Endothelial cell of umbilical vein (primary cell): ENCODE results near the gene MAP2K5. TPM values are rescaled to one million over a fixed set of nuclear protein-coding genes. Genes with fewer than 3 reads are reported as not detected.

Experiments
- BruUV-seq: library from RNA; stranded (reverse); fragments of 400-500 nt; replicated peaks from 2 replicates; lab custom pipeline; 2021; lab: Mats Ljungman, UMichigan
- CTCF ChIA-PET: fragments of 300-600, 350-600 bp; sonication (Branson Sonifier 250); formaldehyde crosslinking; loops from one replicate; lab custom pipeline; 2021; ENCODE audit warnings: antibody characterized with exemption, inconsistent platforms; lab: Charles Lee
- POLR2A ChIA-PET: fragments of 300-600, 350-600 bp; sonication (Branson Sonifier 250); formaldehyde crosslinking; loops from one replicate; lab custom pipeline; 2021; ENCODE audit warnings: antibody characterized with exemption, inconsistent platforms; lab: Charles Lee
- DNase-seq: peaks from one replicate; pipeline ENCODE4 v3.0.0-alpha.2; 2011; ENCODE audit warnings: low read depth, low spot score
- FAIRE-seq: peaks from 2 replicates; lab custom pipeline; 2011; peaks lifted over from hg19 to GRCh38; lab: Jason Lieb, UNC
- H2AFZ ChIP-seq: 2 replicates; pipeline ENCODE4 v1.6.0; 2012; ENCODE audit warnings: low read depth, low read length, control low read depth, inconsistent platforms
- H3K27ac ChIP-seq: 2 replicates; pipeline ENCODE4 v1.5.1; 2011; ENCODE audit warnings: low read depth, mild to moderate bottlenecking, control low read depth, low read length, moderate library complexity; ENCODE audit not compliant: insufficient read depth
- H3K27me3 ChIP-seq, 2 experiments: 2 replicates each; pipeline versions ENCODE4 v1.6.0 to v1.6.1; 2011; ENCODE audit warnings: low read length in 2 of 2, mixed read lengths in 1 of 2; ENCODE audit not compliant: control insufficient read depth in 2 of 2, insufficient read depth in 2 of 2
- H3K36me3 ChIP-seq, 2 experiments: 2 replicates in 1 of 2; 3 replicates in 1 of 2; pipeline ENCODE4 v1.5.1; 2011; ENCODE audit warnings: low read length in 2 of 2, mild to moderate bottlenecking in 1 of 2, moderate library complexity in 1 of 2; ENCODE audit not compliant: control insufficient read depth in 2 of 2, insufficient read depth in 2 of 2; ENCODE audit errors: extremely low read depth in 1 of 2
- H3K4me1 ChIP-seq: 3 replicates; pipeline ENCODE4 v1.5.1; 2011; ENCODE audit warnings: mild to moderate bottlenecking, low read length; ENCODE audit not compliant: control insufficient read depth, insufficient read depth; ENCODE audit errors: extremely low read depth
- H3K4me2 ChIP-seq: 2 replicates; pipeline ENCODE4 v1.6.1; 2011; ENCODE audit warnings: low read length, control low read depth, mixed read lengths; ENCODE audit not compliant: insufficient read depth
- H3K4me3 ChIP-seq, 3 experiments: fragments of 200-600 bp in 1 of 3; sonication (generic), shearing (Covaris generic) in 1 of 3; replicated peaks in 1 of 3; 2 replicates each; pipeline ENCODE4 v1.5.1; 2011 to 2016; ENCODE audit warnings: control low read depth in 3 of 3, low read length in 3 of 3, mild to moderate bottlenecking in 2 of 3, inconsistent platforms in 1 of 3, low read depth in 1 of 3, moderate library complexity in 1 of 3; ENCODE audit not compliant: insufficient read depth in 1 of 3
- H3K79me2 ChIP-seq: 2 replicates; pipeline ENCODE4 v1.6.0; 2012; ENCODE audit warnings: low read length, inconsistent platforms; ENCODE audit not compliant: control insufficient read depth, insufficient read depth
- H3K9ac ChIP-seq: replicated peaks from 2 replicates; pipeline ENCODE3; 2011; ENCODE audit warnings: low read length, control low read depth; ENCODE audit not compliant: insufficient read depth; ENCODE audit errors: extremely low read depth
- H3K9me1 ChIP-seq: replicated peaks from 3 replicates; pipeline ENCODE4 v1.6.0; 2011; ENCODE audit warnings: mild to moderate bottlenecking, low read length; ENCODE audit not compliant: control insufficient read depth, insufficient read depth; ENCODE audit errors: extremely low read depth
- H3K9me3 ChIP-seq: replicated peaks from 2 replicates; pipeline ENCODE4 v1.5.1; 2012; ENCODE audit warnings: low read length, inconsistent platforms; ENCODE audit not compliant: control insufficient read depth, insufficient read depth
- H4K20me1 ChIP-seq: replicated peaks from 2 replicates; pipeline ENCODE3; 2011; ENCODE audit warnings: mild to moderate bottlenecking, low read length; ENCODE audit not compliant: control insufficient read depth, insufficient read depth; ENCODE audit errors: extremely low read depth
- CTCF ChIP-seq, 2 donors: IDR thresholded peaks; 1 replicate in 1 of 2; 2 replicates in 1 of 2; pipeline ENCODE4 v1.5.1; 2011; ENCODE audit warnings: low read length in 2 of 2, mild to moderate bottlenecking in 2 of 2, moderate library complexity in 2 of 2, control low read depth in 1 of 2, inconsistent platforms in 1 of 2, low read depth in 1 of 2; ENCODE audit not compliant: insufficient read depth in 1 of 2; ENCODE audit errors: extremely low read depth in 1 of 2
- EZH2 ChIP-seq: IDR thresholded peaks from 2 replicates; pipeline ENCODE4 v1.6.1; 2012; ENCODE audit warnings: borderline replicate concordance, low read depth, mild to moderate bottlenecking, moderate library complexity, low read length, inconsistent platforms; ENCODE audit not compliant: severe bottlenecking
- FOS ChIP-seq: IDR thresholded peaks from 2 replicates; pipeline ENCODE4 v1.6.1; 2011; ENCODE audit warnings: mild to moderate bottlenecking, low read length, moderate library complexity, borderline replicate concordance; ENCODE audit not compliant: insufficient read depth
- GATA2 ChIP-seq: IDR thresholded peaks from 2 replicates; pipeline ENCODE4 v1.7.0; 2011; ENCODE audit warnings: low read depth, mild to moderate bottlenecking, moderate library complexity, mixed read lengths, low read length; ENCODE audit not compliant: insufficient read length, insufficient read depth
- JUN ChIP-seq: IDR thresholded peaks from 2 replicates; pipeline ENCODE4 v1.6.1; 2011; ENCODE audit warnings: borderline replicate concordance, low read depth; ENCODE audit not compliant: insufficient read length, insufficient read depth
- MYC ChIP-seq: IDR thresholded peaks from one replicate; pipeline ENCODE4 v1.6.1; 2011; ENCODE audit warnings: mild to moderate bottlenecking, low read depth, low read length
- POLR2A ChIP-seq: IDR thresholded peaks from 2 replicates; pipeline ENCODE4 v1.6.1; 2012; ENCODE audit warnings: low read depth, mild to moderate bottlenecking, control low read depth, low read length
- POLR2AphosphoS5 ChIP-seq: IDR thresholded peaks from 2 replicates; pipeline ENCODE4 v1.6.1; 2012; ENCODE audit warnings: low read depth, mild to moderate bottlenecking, control low read depth, low read length, moderate library complexity; ENCODE audit not compliant: insufficient read depth
- dilution Hi-C: fragments of 300-500 bp; cut with MboI; formaldehyde crosslinking; loops from one replicate; pipeline ENCODE4 v1.15.0; 2019; ENCODE audit warnings: low sequenced_read_pairs; ENCODE audit not compliant: extremely low pct_ligation_motif_present
- intact Hi-C: fragments of 100-400 bp; cut with micrococcal nuclease; formaldehyde crosslinking; loops from one replicate; pipeline ENCODE4 v1.10.0; 2022
- polyA plus RNA-seq, 4 experiments: library from polyadenylated mRNA; depleted of rRNA in 3 of 4; stranded (reverse) in 3 of 4; unstranded in 1 of 4; fragments of >200 nt; gene quantifications; 2 replicates each; pipeline versions ENCODE4 v1.2.1 to v1.2.3, GENCODE V29; 2011 to 2012; ENCODE audit warnings: missing spikeins in 1 of 4
- total RNA-seq: library from RNA; stranded (reverse); gene quantifications from 2 replicates; pipeline ENCODE4 v1.2.3, GENCODE V29; 2021
- TF ChIP-seq, protein P1 (sequence below): IDR thresholded peaks from 2 replicates; pipeline ENCODE4 v1.6.1; 2011; ENCODE audit not compliant: insufficient read depth, insufficient read length

The MAP2K5 gene
- total and polyA plus RNA-seq, 2 donors (not counting 3 experiments of a cell fraction or from before 2014, with no cell fraction given), result 4.9 to 24.7 TPM

- Histone ChIP-seq H3K9me1 (no peaks in the 10 kb centered on the region), H3K36me3 (no peaks in the 10 kb centered on the region), H3K4me1 (no peaks in the 10 kb centered on the region), H3K79me2 (no peaks in the 10 kb centered on the region), H3K9me3 (no peaks in the 10 kb centered on the region), H4K20me1 (no peaks in the 10 kb centered on the region), H3K4me2 (no peak overlapping the region), H3K27ac (no peak overlapping the region), H3K4me3 (no peak overlapping the region), H3K9ac (no peak overlapping the region), H3K27me3 (peaks cover 6 to 11% of the 10 kb centered on the region in 2 experiments), H2AFZ (no peak overlapping the region)
- dilution Hi-C loops (no loop called here), intact Hi-C loops (no loop called here)
- DNase-seq, result no peak
- ChIA-PET CTCF (interaction anchor here (2.2 kb wide), 1 partner anchor 23 kb away, joined by 7 read pairs; no protein-coding TSS in a partner anchor), POLR2A (no interaction called here)
- no TSS peak for BruUV-seq
- FAIRE-seq, result no peak
- TF ChIP-seq GATA2, result no peak
- no peak for TF ChIP-seq JUN
- no peak for TF ChIP-seq FOS
- no peak for TF ChIP-seq POLR2AphosphoS5
- TF ChIP-seq CTCF (IDR thresholded peaks at IDR 0.05; ENCODE audit: extremely low read depth in 1 of 2, insufficient read depth in 1 of 2, low read depth in 1 of 2, low read length in 2 of 2), result no peak
- TF ChIP-seq EZH2, result no peak
- no peak for TF ChIP-seq POLR2A
- TF ChIP-seq, protein P1, sequence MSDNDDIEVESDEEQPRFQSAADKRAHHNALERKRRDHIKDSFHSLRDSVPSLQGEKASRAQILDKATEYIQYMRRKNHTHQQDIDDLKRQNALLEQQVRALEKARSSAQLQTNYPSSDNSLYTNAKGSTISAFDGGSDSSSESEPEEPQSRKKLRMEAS, result no peak
- TF ChIP-seq MYC, result no peak
Observed at GRCh38 chr15:67813104-67813634, 270.7 kb downstream of the MAP2K5 start.
